ENCODE data around the gene NRK.
"Not testable (repeated sequence)": the region's sequence is repeated elsewhere in the genome, so short reads cannot be mapped to it uniquely, and the experiment has no call there.

NRK gene

GRCh38 chrX:105882581-105883275 is 60.4 kb downstream of the NRK start:
- DNase-seq, result no peak

GRCh38 chrX:105894721-105895120 is 72.4 kb downstream of the NRK start:
- DNase-seq, result no peak

DNA sequence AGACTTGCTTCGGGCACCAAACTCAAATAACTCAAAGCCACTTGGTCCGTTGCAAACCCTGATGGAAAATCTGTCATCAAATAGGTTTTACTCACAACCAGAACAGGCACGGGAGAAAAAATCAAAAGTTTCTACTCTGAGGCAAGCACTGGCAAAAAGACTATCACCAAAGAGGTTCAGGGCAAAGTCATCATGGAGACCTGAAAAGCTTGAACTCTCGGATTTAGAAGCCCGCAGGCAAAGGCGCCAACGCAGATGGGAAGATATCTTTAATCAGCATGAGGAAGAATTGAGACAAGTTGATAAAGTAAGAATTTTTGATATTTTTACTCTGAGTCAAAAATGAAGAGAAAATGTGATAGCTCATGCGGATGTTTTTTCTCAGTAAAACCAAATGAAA is 87.2 kb downstream of the NRK start:
- DNase-seq, result no peak

DNA sequence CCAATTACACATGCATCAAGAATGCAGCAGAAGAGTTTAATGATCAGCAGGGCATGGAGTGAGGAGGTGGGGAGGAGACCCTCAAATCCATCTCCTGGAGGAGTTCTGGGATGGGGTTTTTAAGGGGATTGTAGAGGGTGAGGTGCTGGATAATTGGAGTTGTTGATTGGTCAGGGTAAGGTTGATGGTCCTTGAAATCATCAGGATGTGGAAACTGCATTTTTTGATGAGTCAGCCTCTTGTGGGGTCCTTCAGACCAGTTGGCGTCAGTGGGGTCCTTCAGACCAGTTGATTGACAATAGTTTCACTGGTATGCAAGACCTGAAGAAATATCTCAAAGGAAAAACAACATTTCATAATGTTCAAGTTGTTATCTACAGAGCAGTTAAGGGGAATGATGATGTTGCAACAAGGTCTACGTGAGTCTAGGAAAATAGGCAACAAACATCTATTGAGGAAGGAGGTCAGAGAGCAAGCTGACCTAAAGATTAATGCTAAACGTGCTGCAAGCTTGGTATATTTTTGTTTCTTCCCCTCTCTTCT is 88.3 kb downstream of the NRK start:
- DNase-seq, result no peak

- DNase-seq, result no peak
Observed at GRCh38 chrX:105945266-105945665, 122.9 kb downstream of the NRK start.

DNA sequence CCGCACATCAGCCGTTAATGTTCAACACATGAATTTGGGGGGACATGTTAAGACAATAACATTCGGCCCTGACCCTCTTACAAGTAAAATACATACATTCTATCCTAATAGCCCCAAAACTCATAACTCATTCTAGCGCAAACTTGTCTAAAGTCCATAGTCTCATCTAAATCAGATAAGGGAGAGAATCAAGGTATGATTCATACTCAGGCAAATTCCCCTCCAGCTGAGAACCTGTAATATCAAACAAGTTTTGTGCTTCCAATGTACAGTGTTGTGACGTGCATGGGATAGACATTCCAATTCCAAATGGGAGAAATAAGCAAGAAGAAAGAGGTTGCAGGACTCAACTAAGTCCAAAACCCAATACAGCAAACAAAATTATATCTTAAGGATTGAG is 147.1 kb downstream of the NRK start:
- no peak for DNase-seq

DNA sequence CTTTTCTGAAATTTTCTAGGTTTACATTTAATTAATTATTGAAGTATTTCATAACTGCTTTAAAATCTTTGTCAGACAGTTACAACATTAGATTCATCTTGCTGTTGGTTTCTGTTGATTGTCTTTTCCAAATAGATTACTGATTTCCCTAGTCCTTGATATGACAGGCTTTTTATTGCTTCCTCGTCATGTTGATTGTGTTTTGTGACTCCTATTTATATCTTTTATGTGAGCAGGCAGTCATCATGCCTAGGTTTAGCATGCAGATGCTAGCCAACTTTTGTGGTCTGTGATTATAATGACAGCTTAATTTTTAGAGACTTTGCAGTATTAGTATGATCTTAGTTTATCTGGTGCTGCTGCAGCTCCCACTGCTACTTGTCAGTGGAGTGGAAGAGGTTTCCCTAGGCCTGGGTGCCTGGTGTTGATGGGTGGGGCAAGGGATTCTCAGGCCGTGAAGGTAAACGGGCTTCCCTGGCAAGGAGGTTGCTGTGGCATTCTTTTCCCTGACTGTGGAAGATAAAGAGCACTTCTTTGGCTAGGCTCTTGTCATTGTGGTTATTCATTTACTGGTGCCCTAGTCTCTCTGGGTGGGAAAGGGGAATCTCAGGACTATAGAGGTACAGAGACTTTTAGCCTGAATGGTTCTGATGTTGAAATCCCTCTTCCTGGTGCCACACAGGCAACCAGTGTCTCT is 150.5 kb downstream of the NRK start:
- no peak for DNase-seq

DNA sequence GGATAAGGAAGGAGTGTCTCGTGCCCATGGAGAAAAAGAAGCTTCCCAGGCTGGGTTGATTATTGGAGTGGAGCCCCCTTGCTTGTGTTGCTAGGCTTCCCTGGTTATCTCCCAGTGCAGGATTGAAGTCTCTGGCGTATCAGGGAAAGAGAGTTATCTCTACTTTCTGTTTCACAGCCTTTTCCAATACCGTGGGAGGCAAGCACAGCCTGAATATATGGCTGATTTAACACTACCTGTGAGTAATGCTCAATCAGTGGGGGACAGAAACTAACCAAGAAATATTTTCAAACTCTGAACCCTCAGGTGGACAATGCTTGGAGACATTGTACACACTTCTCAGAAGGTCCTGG is 151.0 kb downstream of the NRK start:
- no peak for DNase-seq

GRCh38 chrX:105975382-105975781 is 153.0 kb downstream of the NRK start:
- DNase-seq, result no peak

GRCh38 chrX:105981772-105982485 is 159.6 kb downstream of the NRK start:
- no peak for DNase-seq

DNA sequence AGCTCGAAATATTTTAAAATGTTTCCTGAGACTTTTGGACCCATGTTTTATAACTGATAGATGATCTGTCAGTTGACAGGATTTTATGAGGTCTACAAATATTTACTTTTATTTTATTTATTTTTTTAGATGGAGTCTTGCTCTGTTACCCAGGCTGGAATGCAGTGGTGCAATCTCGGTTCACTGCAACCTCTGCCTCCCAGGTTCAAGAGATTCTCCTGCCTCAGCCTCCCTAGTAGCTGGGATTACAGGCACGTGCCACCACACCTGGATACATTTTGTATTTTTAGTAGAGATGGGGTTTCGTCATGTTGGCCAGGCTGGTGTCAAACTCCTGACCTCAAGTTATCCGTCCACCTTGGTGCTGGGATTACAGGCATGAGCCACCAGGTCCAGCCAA is 166.1 kb downstream of the NRK start:
- not testable (repeated sequence) for DNase-seq

- no peak for DNase-seq
Observed at GRCh38 chrX:105999294-105999693, 177.0 kb downstream of the NRK start.

DNA sequence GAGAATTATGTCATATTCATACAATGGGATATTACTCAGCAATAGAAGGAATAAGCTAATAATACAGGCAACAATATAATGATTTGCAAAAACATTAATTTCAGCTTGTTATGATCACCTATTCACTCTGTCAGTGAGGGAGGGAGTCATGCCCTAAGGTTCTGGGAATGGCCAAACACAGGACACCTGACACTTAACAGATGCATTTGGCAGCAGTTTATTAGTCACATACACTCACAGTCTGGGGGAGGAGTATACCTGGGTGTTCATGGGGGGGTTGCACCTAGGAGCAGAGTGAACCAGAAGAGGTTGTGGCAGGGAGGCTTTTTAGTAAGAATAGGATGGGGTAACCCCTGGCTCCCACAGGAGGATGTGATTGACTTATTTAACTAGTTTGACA is 177.9 kb downstream of the NRK start:
- no peak for DNase-seq

DNA sequence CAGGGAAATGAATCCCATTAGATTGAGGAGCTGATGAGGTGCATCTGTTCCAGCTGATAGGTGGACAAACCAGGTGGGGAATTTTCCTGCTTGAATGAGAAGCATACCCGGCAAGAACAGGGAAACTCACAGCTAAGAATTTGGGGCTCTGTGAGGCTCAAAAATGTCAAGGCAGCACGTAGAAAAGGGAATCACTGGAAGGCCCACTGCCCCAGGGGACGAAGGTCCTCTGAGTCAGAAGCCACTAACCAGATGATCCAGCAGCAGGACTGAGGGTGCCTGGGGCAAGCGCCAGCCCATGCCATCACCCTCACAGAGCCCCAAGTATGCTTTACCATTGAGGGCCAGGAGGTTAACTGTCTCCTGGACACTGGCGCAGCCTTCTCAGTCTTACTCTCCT is 178.3 kb downstream of the NRK start:
- not testable (repeated sequence) for DNase-seq

- DNase-seq, result no peak
Observed at GRCh38 chrX:106005684-106006083, 183.3 kb downstream of the NRK start.

- no peak for DNase-seq
Observed at GRCh38 chrX:106007815-106008214, 185.5 kb downstream of the NRK start.

Data from stimulated activated CD4-positive, alpha-beta T cell treated with anti-CD3 and anti-CD28 coated beads, Interleukin-2, amount 100 ng/mL, for 24 hours (primary cell).